RWPE2 (cell line): ENCODE results near the gene VPS33B.

Experiments
- ATAC-seq: fragments of 200-7000 bp; cut with Tn5 transposase; 3 replicates; pipeline ENCODE4 v1.9.1; 2021; ENCODE audit warnings: low read depth
- DNase-seq: peaks from one replicate; pipeline ENCODE4 v3.0.0-alpha.2; 2020; ENCODE audit warnings: low spot score
- H3K27ac ChIP-seq: fragments of 450-650 bp; 2 replicates; pipeline ENCODE4 v1.5.1; 2017; ENCODE audit warnings: mild to moderate bottlenecking; ENCODE audit not compliant: poor library complexity, severe bottlenecking
- H3K27me3 ChIP-seq: fragments of 250-450 bp; sonication (Bioruptor Pico); 2 replicates; pipeline ENCODE4 v1.5.1; 2021; ENCODE audit warnings: mild to moderate bottlenecking, moderate library complexity; ENCODE audit not compliant: insufficient read depth, poor library complexity, severe bottlenecking
- H3K36me3 ChIP-seq: fragments of 250-450 bp; sonication (Bioruptor Pico); 2 replicates; pipeline ENCODE4 v1.5.1; 2020; ENCODE audit warnings: low read depth, mild to moderate bottlenecking, moderate library complexity
- H3K4me1 ChIP-seq: fragments of 250-450 bp; sonication (Bioruptor Pico); 2 replicates; pipeline ENCODE4 v1.5.1; 2021; ENCODE audit warnings: mild to moderate bottlenecking, moderate library complexity; ENCODE audit not compliant: insufficient read depth, poor library complexity, severe bottlenecking
- H3K4me3 ChIP-seq: fragments of 250-450 bp; sonication (Bioruptor Pico); 2 replicates; pipeline ENCODE4 v1.5.1; 2021; ENCODE audit warnings: mild to moderate bottlenecking, moderate library complexity; ENCODE audit not compliant: severe bottlenecking
- H3K9me3 ChIP-seq: fragments of 250-450 bp; sonication (Bioruptor Pico); 2 replicates; pipeline ENCODE4 v1.5.1; 2021; ENCODE audit warnings: mild to moderate bottlenecking, moderate library complexity; ENCODE audit not compliant: severe bottlenecking
- CTCF ChIP-seq: fragments of 450-650 bp; IDR thresholded peaks from one replicate; pipeline ENCODE4 v1.5.1; 2017; ENCODE audit warnings: mild to moderate bottlenecking, moderate library complexity; ENCODE audit not compliant: poor library complexity, severe bottlenecking

Gene VPS33B

GRCh38 chr15:90991587-90992285, 30.7 kb downstream of the VPS33B start:
- no peak overlapping the region for H3K27ac ChIP-seq
- no peaks in the 10 kb centered on the region for H3K9me3 ChIP-seq
- H3K36me3 ChIP-seq, result peaks cover 15% of the 10 kb centered on the region
- no peak for DNase-seq
- no peak for ATAC-seq
- no peak overlapping the region for H3K4me3 ChIP-seq
- TF ChIP-seq CTCF, result no peak
- H3K27me3 ChIP-seq, result no peaks in the 10 kb centered on the region
- H3K4me1 ChIP-seq, result peaks cover 13% of the 10 kb centered on the region

- no peak for ATAC-seq
- H3K4me1 ChIP-seq, result peaks cover 13% of the 10 kb centered on the region
- no peak for TF ChIP-seq CTCF
Measured at GRCh38 chr15:90990446-90990845, 31.9 kb downstream of the VPS33B start.

GRCh38 chr15:90989040-90989768, 33.2 kb downstream of the VPS33B start:
- Histone ChIP-seq H3K36me3 (peaks cover 35% of the 10 kb centered on the region), H3K4me1 (peaks cover 13% of the 10 kb centered on the region), H3K4me3 (no peak overlapping the region), H3K9me3 (no peaks in the 10 kb centered on the region), H3K27ac (no peak overlapping the region), H3K27me3 (no peaks in the 10 kb centered on the region)
- no peak for DNase-seq
- no peak for TF ChIP-seq CTCF
- ATAC-seq, result no peak

More at GRCh38 chr15:90990446-90990845, 31.9 kb downstream of the VPS33B start:
- Histone ChIP-seq H3K36me3 (peaks cover 25% of the 10 kb centered on the region), H3K27me3 (no peaks in the 10 kb centered on the region), H3K4me3 (no peak overlapping the region), H3K9me3 (no peaks in the 10 kb centered on the region), H3K27ac (no peak overlapping the region)
- DNase-seq, result no peak

- peaks cover 13% of the 10 kb centered on the region for H3K4me1 ChIP-seq
- ATAC-seq, result no peak
- no peak overlapping the region for H3K4me3 ChIP-seq
Measured at GRCh38 chr15:90988296-90988695, 34.1 kb downstream of the VPS33B start.

More at GRCh38 chr15:90988296-90988695, 34.1 kb downstream of the VPS33B start:
- no peak for DNase-seq
- no peak overlapping the region for H3K27ac ChIP-seq
- no peak for TF ChIP-seq CTCF
- peaks cover 44% of the 10 kb centered on the region for H3K36me3 ChIP-seq
- H3K27me3 ChIP-seq, result no peaks in the 10 kb centered on the region
- no peaks in the 10 kb centered on the region for H3K9me3 ChIP-seq
